DND-41 (cell line): ENCODE results near the gene RSPO3.

Source experiments
- ATAC-seq: fragments of 200-7000 bp; cut with Tn5 transposase; 3 replicates; pipeline ENCODE4 v1.9.1; 2021; ENCODE audit warnings: low read depth; ENCODE audit not compliant: insufficient read depth
- DNase-seq: peaks from one replicate; pipeline ENCODE4 v3.0.0-alpha.2; 2020
- H2AFZ ChIP-seq: 2 replicates; pipeline ENCODE4 v1.6.0; 2012; ENCODE audit warnings: low read depth, low read length
- H3K27ac ChIP-seq: 2 replicates; pipeline ENCODE4 v1.5.1; 2012; ENCODE audit warnings: low read length, inconsistent platforms
- H3K27me3 ChIP-seq: fragments of 200-600 bp; sonication (generic); 2 replicates; pipeline ENCODE4 v1.6.0; 2012; ENCODE audit warnings: low read length, mild to moderate bottlenecking, inconsistent platforms; ENCODE audit not compliant: insufficient read depth, poor library complexity
- H3K36me3 ChIP-seq: 2 replicates; pipeline ENCODE4 v1.5.1; 2012; ENCODE audit warnings: low read length, inconsistent platforms; ENCODE audit not compliant: insufficient read depth
- H3K4me1 ChIP-seq: 2 replicates; pipeline ENCODE4 v1.5.1; 2012; ENCODE audit warnings: mild to moderate bottlenecking, low read length; ENCODE audit not compliant: insufficient read depth
- H3K4me2 ChIP-seq: 2 replicates; pipeline ENCODE4 v1.6.0; 2012; ENCODE audit warnings: mild to moderate bottlenecking, moderate library complexity, low read length, inconsistent platforms; ENCODE audit not compliant: insufficient read depth
- H3K4me3 ChIP-seq, 2 experiments: fragments of 200-600 bp in 1 of 2; shearing (Covaris generic) in 1 of 2; 2 replicates each; pipeline ENCODE4 v1.5.1; 2012 to 2016; ENCODE audit warnings: inconsistent platforms in 2 of 2, low read length in 2 of 2, mild to moderate bottlenecking in 2 of 2, low read depth in 1 of 2, moderate library complexity in 1 of 2
- H3K79me2 ChIP-seq: 2 replicates; pipeline ENCODE4 v1.6.0; 2012; ENCODE audit warnings: low read length, inconsistent platforms; ENCODE audit not compliant: insufficient read depth
- H3K9ac ChIP-seq: 2 replicates; pipeline ENCODE4 v1.6.0; 2012; ENCODE audit warnings: low read depth, mild to moderate bottlenecking, inconsistent platforms, low read length, moderate library complexity
- H3K9me3 ChIP-seq: 2 replicates; pipeline ENCODE4 v1.5.1; 2012; ENCODE audit warnings: low read length, moderate library complexity, mild to moderate bottlenecking, inconsistent platforms; ENCODE audit not compliant: insufficient read depth, severe bottlenecking
- H4K20me1 ChIP-seq: 2 replicates; pipeline ENCODE4 v1.6.0; 2012; ENCODE audit warnings: low read length; ENCODE audit not compliant: insufficient read depth
- CTCF ChIP-seq: IDR thresholded peaks from 2 replicates; pipeline ENCODE4 v1.5.1; 2012; ENCODE audit warnings: borderline replicate concordance, low read length, moderate library complexity, mild to moderate bottlenecking; ENCODE audit not compliant: poor library complexity, severe bottlenecking; ENCODE audit errors: extremely low read depth
- EZH2 ChIP-seq: IDR thresholded peaks from 3 replicates; pipeline ENCODE4 v1.6.1; 2012; ENCODE audit warnings: borderline replicate concordance, low read depth, mild to moderate bottlenecking, moderate library complexity, low read length, inconsistent platforms; ENCODE audit not compliant: severe bottlenecking

RSPO3 gene

GRCh38 chr6:127191716-127192115 is 73.2 kb downstream of the RSPO3 start:
- ATAC-seq, result no peak
- Histone ChIP-seq H3K27ac (no peak overlapping the region), H2AFZ (no peak overlapping the region), H3K9me3 (no peaks in the 10 kb centered on the region), H3K4me1 (no peaks in the 10 kb centered on the region), H3K27me3 (peaks cover 3% of the 10 kb centered on the region), H4K20me1 (no peaks in the 10 kb centered on the region), H3K79me2 (no peaks in the 10 kb centered on the region), H3K36me3 (no peaks in the 10 kb centered on the region), H3K9ac (no peak overlapping the region), H3K4me2 (no peak overlapping the region), H3K4me3 (no peak overlapping the region)
- no peak for DNase-seq
- no peak for TF ChIP-seq CTCF
- TF ChIP-seq EZH2, result no peak

- no peak overlapping the region for H3K4me2 ChIP-seq
- no peaks in the 10 kb centered on the region for H4K20me1 ChIP-seq
- no peak for TF ChIP-seq EZH2
- no peak for TF ChIP-seq CTCF
- no peaks in the 10 kb centered on the region for H3K4me1 ChIP-seq
- H3K27me3 ChIP-seq, result peaks cover 3% of the 10 kb centered on the region
- no peaks in the 10 kb centered on the region for H3K79me2 ChIP-seq
- ATAC-seq, result no peak
- no peak overlapping the region for H2AFZ ChIP-seq
- no peak for DNase-seq
- no peak overlapping the region for H3K27ac ChIP-seq
- no peaks in the 10 kb centered on the region for H3K9me3 ChIP-seq
- no peak overlapping the region for H3K4me3 ChIP-seq
- H3K36me3 ChIP-seq, result no peaks in the 10 kb centered on the region
- no peak overlapping the region for H3K9ac ChIP-seq
These were observed 74.6 kb downstream of the RSPO3 start for GRCh38 chr6:127192911-127193541.

GRCh38 chr6:127195833-127196232 is 77.4 kb downstream of the RSPO3 start:
- H3K9me3 ChIP-seq, result no peaks in the 10 kb centered on the region
- DNase-seq (no peak), ATAC-seq (no peak)
- H3K4me1 ChIP-seq, result no peaks in the 10 kb centered on the region
- H3K79me2 ChIP-seq, result no peaks in the 10 kb centered on the region
- no peak overlapping the region for H3K4me2 ChIP-seq
- H4K20me1 ChIP-seq, result no peaks in the 10 kb centered on the region
- no peak overlapping the region for H3K27ac ChIP-seq
- H3K27me3 ChIP-seq, result peaks cover 3% of the 10 kb centered on the region
- no peak overlapping the region for H3K9ac ChIP-seq
- no peak overlapping the region for H2AFZ ChIP-seq
- TF ChIP-seq CTCF (no peak), EZH2 (no peak)
- no peak overlapping the region for H3K4me3 ChIP-seq
- H3K36me3 ChIP-seq, result no peaks in the 10 kb centered on the region

GRCh38 chr6:127198549-127198948 is 80.1 kb downstream of the RSPO3 start:
- H3K4me2 ChIP-seq, result no peak overlapping the region
- no peaks in the 10 kb centered on the region for H3K9me3 ChIP-seq
- ATAC-seq (no peak), DNase-seq (no peak)
- no peak overlapping the region for H3K27ac ChIP-seq
- H3K4me1 ChIP-seq, result no peaks in the 10 kb centered on the region
- no peaks in the 10 kb centered on the region for H3K79me2 ChIP-seq
- no peak overlapping the region for H3K4me3 ChIP-seq
- H3K36me3 ChIP-seq, result no peaks in the 10 kb centered on the region
- H3K9ac ChIP-seq, result no peak overlapping the region
- no peaks in the 10 kb centered on the region for H3K27me3 ChIP-seq
- no peak overlapping the region for H2AFZ ChIP-seq
- TF ChIP-seq EZH2, result no peak
- no peak for TF ChIP-seq CTCF
- no peaks in the 10 kb centered on the region for H4K20me1 ChIP-seq
